Vagina (tissue), 2 donors: ENCODE results near the gene PUS1. TPM values are rescaled to one million over a fixed set of nuclear protein-coding genes. Genes with fewer than 3 reads are reported as not detected.

Experiments used
- DNase-seq, 2 donors: peaks; one replicate each; pipeline ENCODE4 v3.0.0-alpha.2; 2017; ENCODE audit errors: extremely low spot score in 2 of 2
- H3K27ac ChIP-seq: fragments of 200-600 bp; sonication (generic); one replicate; pipeline ENCODE4 v1.5.1; 2019
- H3K27me3 ChIP-seq: fragments of 200-600 bp; sonication (generic); one replicate; pipeline ENCODE4 v1.5.1; 2019
- H3K36me3 ChIP-seq, 2 donors: fragments of 200-600 bp; sonication (generic); one replicate each; pipeline ENCODE4 v1.5.1; 2017 to 2019
- H3K4me1 ChIP-seq: fragments of 200-600 bp; sonication (generic); one replicate; pipeline ENCODE4 v1.5.1; 2019
- H3K4me3 ChIP-seq, 2 donors: fragments of 200-600 bp; sonication (generic); 1 replicate in 1 of 2; 2 replicates in 1 of 2; pipeline ENCODE4 v1.5.1; 2016 to 2019
- H3K9me3 ChIP-seq: fragments of 200-600 bp; sonication (generic); one replicate; pipeline ENCODE4 v1.5.1; 2019
- POLR2A ChIP-seq, 2 donors: fragments of 450-650 bp; IDR thresholded peaks; one replicate each; pipeline ENCODE4 v1.6.1; 2017; ENCODE audit warnings: antibody characterized with exemption in 2 of 2, mild to moderate bottlenecking in 2 of 2, moderate library complexity in 2 of 2
- POLR2AphosphoS5 ChIP-seq, 2 donors: sonication (generic); formaldehyde crosslinking; IDR thresholded peaks; one replicate each; pipeline ENCODE4 v1.9.0; 2017; ENCODE audit warnings: antibody characterized with exemption in 2 of 2, mild to moderate bottlenecking in 2 of 2, low read depth in 1 of 2; ENCODE audit not compliant: insufficient read depth in 1 of 2
- intact Hi-C: fragments of 100-400 bp; cut with DNase I; formaldehyde crosslinking; loops from one replicate; pipeline ENCODE4 v1.15.1; 2023
- total RNA-seq: library from RNA; depleted of rRNA; stranded (reverse); fragments of >200 nt; gene quantifications from one replicate; pipeline ENCODE4 v1.2.3, GENCODE V29; 2016
- TF ChIP-seq, protein P1 (sequence below), 3 experiments: fragments of 450-650 bp in 2 of 3; fragments of 200-600 bp in 1 of 3; sonication (generic) in 1 of 3; IDR thresholded peaks; one replicate each; pipeline ENCODE4 v1.5.1; 2017 to 2019; ENCODE audit warnings: antibody characterized with exemption in 3 of 3, mild to moderate bottlenecking in 2 of 3, moderate library complexity in 2 of 3

Gene PUS1
- total RNA-seq, 1 donor from 2014 or later = 37.6 TPM

DNA sequence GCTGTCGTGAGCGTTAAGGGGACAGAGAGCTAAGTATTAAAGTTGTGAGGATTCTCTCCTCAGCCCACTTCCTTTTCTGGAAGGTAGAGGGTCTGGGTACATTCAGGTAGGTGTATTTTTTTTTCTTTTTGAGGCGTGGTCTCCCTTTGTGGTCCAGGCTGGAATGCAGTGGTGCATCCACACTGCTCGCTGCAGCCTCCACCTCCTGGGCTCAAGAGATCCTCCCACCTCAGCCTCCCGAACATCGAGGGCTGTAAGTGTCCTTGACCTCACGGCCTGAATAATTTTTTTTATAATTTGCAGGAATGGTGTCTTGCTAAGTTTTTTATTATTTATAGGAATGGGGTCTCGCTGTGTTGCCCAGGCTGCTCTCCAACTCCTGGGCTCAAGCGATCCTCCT, 1.4 kb downstream of the PUS1 start:
- TF ChIP-seq, protein P1, sequence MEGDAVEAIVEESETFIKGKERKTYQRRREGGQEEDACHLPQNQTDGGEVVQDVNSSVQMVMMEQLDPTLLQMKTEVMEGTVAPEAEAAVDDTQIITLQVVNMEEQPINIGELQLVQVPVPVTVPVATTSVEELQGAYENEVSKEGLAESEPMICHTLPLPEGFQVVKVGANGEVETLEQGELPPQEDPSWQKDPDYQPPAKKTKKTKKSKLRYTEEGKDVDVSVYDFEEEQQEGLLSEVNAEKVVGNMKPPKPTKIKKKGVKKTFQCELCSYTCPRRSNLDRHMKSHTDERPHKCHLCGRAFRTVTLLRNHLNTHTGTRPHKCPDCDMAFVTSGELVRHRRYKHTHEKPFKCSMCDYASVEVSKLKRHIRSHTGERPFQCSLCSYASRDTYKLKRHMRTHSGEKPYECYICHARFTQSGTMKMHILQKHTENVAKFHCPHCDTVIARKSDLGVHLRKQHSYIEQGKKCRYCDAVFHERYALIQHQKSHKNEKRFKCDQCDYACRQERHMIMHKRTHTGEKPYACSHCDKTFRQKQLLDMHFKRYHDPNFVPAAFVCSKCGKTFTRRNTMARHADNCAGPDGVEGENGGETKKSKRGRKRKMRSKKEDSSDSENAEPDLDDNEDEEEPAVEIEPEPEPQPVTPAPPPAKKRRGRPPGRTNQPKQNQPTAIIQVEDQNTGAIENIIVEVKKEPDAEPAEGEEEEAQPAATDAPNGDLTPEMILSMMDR (IDR thresholded peaks at IDR 0.05) = no peak
- TF ChIP-seq POLR2A (IDR thresholded peaks at IDR 0.05) = no peak
- no peak for TF ChIP-seq POLR2AphosphoS5 (IDR thresholded peaks at IDR 0.05; ENCODE audit: insufficient read depth in 1 of 2, low read depth in 1 of 2)
- Histone ChIP-seq H3K9me3 (no peaks in the 10 kb centered on the region), H3K27me3 (no peaks in the 10 kb centered on the region), H3K36me3 (peaks cover 0 to 29% of the 10 kb centered on the region in 2 donors), H3K27ac (no peak overlapping the region), H3K4me1 (peaks cover 24% of the 10 kb centered on the region), H3K4me3 (peak overlapping the region; percentile 86 to 98)
- intact Hi-C loops = no loop called here
- no peak for DNase-seq

DNA sequence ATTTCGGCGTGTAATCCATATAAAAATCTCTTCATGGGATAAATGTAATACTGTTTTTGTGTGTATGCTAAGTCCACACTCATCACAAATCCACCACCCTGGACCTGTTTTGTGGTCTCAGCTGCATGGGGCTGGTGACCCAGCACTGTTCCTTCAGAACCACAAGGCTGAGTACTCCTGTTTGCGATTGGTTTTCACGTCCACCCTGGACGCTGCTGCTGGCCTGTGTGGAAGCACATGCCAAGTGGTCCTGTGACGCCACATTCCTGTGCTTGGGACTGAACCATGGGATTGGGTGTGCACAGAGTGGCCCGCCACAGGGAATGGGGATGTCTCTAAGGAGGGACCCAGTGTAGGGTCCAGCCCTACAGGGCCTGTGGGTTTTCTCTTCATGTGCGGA, 4.3 kb downstream of the PUS1 start:
- Histone ChIP-seq H3K9me3 (no peaks in the 10 kb centered on the region), H3K27ac (no peak overlapping the region), H3K27me3 (no peaks in the 10 kb centered on the region), H3K4me1 (peaks cover 19% of the 10 kb centered on the region), H3K36me3 (peaks cover 0 to 29% of the 10 kb centered on the region in 2 donors), H3K4me3 (no peak overlapping the region)
- no peak for DNase-seq
- intact Hi-C loops = no loop called here
- TF ChIP-seq POLR2AphosphoS5 (IDR thresholded peaks at IDR 0.05; ENCODE audit: insufficient read depth in 1 of 2, low read depth in 1 of 2) = no peak

DNA sequence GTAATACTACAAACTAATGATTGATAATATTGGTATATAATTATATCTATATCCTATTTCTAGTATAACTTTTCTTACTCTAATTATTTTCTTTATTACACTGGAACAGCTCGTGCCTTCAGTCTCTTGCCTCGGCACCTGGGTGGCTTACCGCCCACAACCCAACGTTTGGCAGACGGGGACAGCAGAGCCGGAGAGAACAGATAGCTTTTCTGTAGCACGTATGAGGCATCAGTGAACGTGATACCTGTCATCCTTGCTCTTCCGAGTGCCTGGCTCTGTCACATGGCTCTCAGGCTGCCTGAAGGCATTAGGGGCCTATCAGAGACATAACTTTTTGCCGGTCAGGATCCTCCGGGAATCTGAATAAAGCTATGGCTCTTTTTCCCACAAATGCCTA, 5.5 kb downstream of the PUS1 start:
- intact Hi-C loops = no loop called here
- peaks cover 15% of the 10 kb centered on the region for H3K4me1 ChIP-seq
- H3K36me3 ChIP-seq = peaks cover 0 to 29% of the 10 kb centered on the region in 2 donors
- TF ChIP-seq POLR2AphosphoS5 (IDR thresholded peaks at IDR 0.05; ENCODE audit: insufficient read depth in 1 of 2, low read depth in 1 of 2) (no peak), POLR2A (IDR thresholded peaks at IDR 0.05) (no peak)
- TF ChIP-seq, protein P1 (IDR thresholded peaks at IDR 0.05) = no peak
- DNase-seq = no peak
- H3K9me3 ChIP-seq = no peaks in the 10 kb centered on the region
- no peaks in the 10 kb centered on the region for H3K27me3 ChIP-seq
- H3K4me3 ChIP-seq = no peak overlapping the region
- no peak overlapping the region for H3K27ac ChIP-seq

DNA sequence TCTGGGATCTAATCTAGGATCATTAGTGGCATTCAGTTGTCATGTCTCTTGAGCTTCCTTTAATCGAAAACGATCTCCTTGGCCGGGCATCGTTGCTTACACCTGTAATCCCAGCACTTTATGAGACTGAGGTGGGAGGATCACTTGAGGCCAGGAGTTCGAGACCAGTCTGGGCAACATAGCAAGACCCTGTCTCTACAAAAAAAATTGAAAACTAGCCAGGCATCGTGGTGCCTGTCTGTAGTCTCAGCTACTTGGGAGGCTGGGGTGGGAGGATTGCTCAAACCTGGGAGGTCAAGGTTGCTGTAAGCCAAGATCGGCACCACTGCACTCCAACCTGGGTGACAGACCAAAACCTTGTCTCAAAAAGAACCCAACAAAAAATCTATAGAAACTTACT, 9.0 kb downstream of the PUS1 start:
- DNase-seq = no peak
- Histone ChIP-seq H3K36me3 (peaks cover 0 to 24% of the 10 kb centered on the region in 2 donors), H3K9me3 (no peaks in the 10 kb centered on the region), H3K4me1 (no peaks in the 10 kb centered on the region), H3K27me3 (no peaks in the 10 kb centered on the region), H3K27ac (no peak overlapping the region), H3K4me3 (no peak overlapping the region)
- TF ChIP-seq POLR2AphosphoS5 (IDR thresholded peaks at IDR 0.05; ENCODE audit: insufficient read depth in 1 of 2, low read depth in 1 of 2) = no peak
- TF ChIP-seq POLR2A (IDR thresholded peaks at IDR 0.05) = no peak
- TF ChIP-seq, protein P1 (IDR thresholded peaks at IDR 0.05) = no peak
- intact Hi-C loops = no loop called here

DNA sequence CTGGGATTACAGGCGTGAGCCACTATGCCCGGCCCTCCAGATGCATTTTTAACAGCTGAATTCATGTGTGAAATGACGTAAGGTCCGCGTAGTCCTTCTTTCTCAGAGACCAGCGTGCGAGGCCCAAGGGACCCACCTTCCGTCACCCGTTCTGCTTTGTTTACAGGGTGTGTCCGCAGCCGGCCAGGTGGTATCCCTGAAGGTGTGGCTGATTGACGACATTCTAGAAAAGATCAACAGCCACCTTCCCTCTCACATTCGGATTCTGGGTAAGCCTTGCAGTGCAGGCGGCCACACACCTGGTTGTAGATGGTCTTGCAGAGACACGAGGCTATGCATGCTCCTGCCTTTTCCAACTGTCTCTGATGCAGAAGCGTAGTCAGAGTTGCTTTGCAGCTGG, 9.9 kb downstream of the PUS1 start:
- H3K9me3 ChIP-seq = no peaks in the 10 kb centered on the region
- H3K36me3 ChIP-seq = peaks cover 0 to 23% of the 10 kb centered on the region in 2 donors
- no peak overlapping the region for H3K4me3 ChIP-seq
- H3K27ac ChIP-seq = no peak overlapping the region
- intact Hi-C loops = no loop called here
- DNase-seq = no peak
- H3K27me3 ChIP-seq = no peaks in the 10 kb centered on the region
- H3K4me1 ChIP-seq = no peaks in the 10 kb centered on the region
- TF ChIP-seq POLR2A (IDR thresholded peaks at IDR 0.05) = no peak

DNA sequence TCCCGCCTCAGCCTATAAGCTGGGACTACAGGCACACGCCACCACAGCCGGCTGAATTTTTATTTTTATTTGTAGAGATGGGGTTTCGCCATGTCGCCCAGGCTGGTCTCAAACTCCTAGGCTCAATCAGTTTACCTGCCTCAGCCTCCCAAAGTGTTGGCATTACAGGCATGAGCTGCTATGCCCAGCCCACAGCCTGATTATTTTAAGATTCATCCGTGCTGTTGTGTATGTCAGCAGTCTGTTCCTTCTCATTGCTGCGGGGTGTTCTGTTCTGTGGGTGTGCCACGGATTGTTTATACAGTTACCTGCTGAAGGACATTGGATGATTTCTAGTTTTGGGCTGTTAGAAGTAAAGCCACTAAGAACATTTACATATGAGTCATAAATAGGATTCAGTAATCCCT, 11.1 kb downstream of the PUS1 start:
- H3K27ac ChIP-seq = no peak overlapping the region
- intact Hi-C loops = no loop called here
- H3K36me3 ChIP-seq = peaks cover 0 to 23% of the 10 kb centered on the region in 2 donors
- DNase-seq = no peak
- no peak overlapping the region for H3K4me3 ChIP-seq
- no peaks in the 10 kb centered on the region for H3K9me3 ChIP-seq
- TF ChIP-seq POLR2A (IDR thresholded peaks at IDR 0.05) (no peak), POLR2AphosphoS5 (IDR thresholded peaks at IDR 0.05; ENCODE audit: insufficient read depth in 1 of 2, low read depth in 1 of 2) (peak in 1 of 2 donors; percentile 60)
- H3K4me1 ChIP-seq = no peaks in the 10 kb centered on the region
- no peaks in the 10 kb centered on the region for H3K27me3 ChIP-seq
